ENCODE measurements around the gene ZNF318.

Gene ZNF318

DNA sequence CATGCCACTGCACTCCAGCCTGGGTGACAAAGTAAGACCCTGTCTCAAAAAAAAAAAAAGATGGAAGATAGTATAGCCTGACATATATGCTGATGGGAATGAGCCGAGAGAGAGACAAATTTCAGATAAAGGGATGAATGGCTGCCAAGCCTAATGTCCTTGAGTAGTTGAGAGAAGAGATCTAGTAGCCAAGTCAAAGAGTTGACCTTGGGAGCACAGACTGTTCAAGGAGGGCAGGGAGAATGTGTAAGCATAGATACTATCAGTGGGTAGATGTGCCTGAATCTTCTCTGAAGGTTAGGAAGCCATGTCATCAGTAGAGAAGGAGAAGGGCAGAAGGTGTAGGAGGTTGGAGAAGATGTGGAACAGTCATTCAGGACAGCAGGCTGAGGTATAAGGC lies 37.8 kb upstream of the ZNF318 start:
- TF ChIP-seq, protein P1, sequence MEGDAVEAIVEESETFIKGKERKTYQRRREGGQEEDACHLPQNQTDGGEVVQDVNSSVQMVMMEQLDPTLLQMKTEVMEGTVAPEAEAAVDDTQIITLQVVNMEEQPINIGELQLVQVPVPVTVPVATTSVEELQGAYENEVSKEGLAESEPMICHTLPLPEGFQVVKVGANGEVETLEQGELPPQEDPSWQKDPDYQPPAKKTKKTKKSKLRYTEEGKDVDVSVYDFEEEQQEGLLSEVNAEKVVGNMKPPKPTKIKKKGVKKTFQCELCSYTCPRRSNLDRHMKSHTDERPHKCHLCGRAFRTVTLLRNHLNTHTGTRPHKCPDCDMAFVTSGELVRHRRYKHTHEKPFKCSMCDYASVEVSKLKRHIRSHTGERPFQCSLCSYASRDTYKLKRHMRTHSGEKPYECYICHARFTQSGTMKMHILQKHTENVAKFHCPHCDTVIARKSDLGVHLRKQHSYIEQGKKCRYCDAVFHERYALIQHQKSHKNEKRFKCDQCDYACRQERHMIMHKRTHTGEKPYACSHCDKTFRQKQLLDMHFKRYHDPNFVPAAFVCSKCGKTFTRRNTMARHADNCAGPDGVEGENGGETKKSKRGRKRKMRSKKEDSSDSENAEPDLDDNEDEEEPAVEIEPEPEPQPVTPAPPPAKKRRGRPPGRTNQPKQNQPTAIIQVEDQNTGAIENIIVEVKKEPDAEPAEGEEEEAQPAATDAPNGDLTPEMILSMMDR (IDR thresholded peaks at IDR 0.05; ENCODE audit: control insufficient read depth, extremely low read depth, insufficient read depth) = no peak
- no peak overlapping the region for H3K4me3 ChIP-seq (ENCODE audit: low read depth, low read length)
- DNase-seq (ENCODE audit: low read depth) = no peak

DNA sequence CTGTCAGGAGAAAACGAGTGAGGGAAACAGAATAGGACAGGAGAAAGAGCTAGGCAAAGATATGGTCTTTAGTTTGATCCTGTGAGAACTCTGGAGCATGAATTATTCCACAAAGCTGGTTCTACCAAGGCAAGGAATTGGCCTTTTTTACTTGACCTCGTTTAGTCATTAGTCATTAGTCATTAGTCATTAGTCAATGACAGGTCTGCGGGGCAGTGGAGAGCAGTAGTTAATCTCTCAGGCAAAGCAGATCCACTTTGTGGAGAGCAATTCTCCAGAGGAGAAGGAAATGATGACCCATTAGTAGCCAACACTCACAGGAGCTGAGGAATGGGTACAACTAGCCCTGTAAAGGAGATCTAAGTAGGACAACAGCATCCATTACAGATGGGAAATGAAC lies 35.9 kb upstream of the ZNF318 start:
- TF ChIP-seq, protein P1 (IDR thresholded peaks at IDR 0.05; ENCODE audit: control insufficient read depth, extremely low read depth, insufficient read depth) = no peak
- no peak for DNase-seq (ENCODE audit: low read depth)
- no peak overlapping the region for H3K4me3 ChIP-seq (ENCODE audit: low read depth, low read length)

DNA sequence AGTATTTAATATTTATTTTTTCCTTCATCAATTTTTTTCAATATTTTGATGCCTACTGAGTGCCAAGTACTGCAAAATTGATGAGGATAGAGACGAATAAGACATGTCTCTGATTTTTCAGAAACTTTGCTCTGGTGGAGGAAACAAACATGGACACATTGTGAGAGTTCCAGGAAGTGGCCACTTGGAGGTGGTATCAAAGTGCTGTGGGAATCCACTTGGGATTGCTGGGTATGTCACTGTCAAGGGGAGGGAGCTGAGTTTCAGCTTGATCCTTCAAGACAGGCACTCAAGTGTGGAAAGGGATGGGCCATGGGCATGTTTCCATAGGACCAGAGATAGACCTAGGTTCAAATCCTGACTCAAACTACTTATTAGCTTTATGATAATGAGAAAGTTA lies 33.4 kb upstream of the ZNF318 start:
- TF ChIP-seq, protein P1 (IDR thresholded peaks at IDR 0.05; ENCODE audit: control insufficient read depth, extremely low read depth, insufficient read depth) = no peak
- no peak for DNase-seq (ENCODE audit: low read depth)
- no peak overlapping the region for H3K4me3 ChIP-seq (ENCODE audit: low read depth, low read length)

DNA sequence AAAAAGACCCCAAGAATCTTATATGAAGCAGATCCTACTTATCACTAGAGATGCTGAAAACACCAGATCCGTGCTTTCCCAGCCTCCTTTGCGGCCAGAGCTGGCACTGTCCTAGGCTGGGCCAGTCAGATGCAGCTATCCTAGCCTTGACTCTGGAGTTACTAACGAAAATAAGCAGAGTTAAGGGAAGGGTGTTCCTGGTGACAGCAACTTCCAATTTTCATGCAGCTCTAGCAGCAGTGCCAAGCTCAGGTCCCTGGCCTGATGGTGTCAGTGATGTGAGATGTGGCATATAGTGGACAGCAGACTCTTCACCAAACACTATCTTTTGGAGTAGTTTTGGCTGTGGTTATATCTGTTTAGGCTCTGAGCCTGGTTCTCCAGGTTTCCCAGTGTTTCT lies 32.3 kb upstream of the ZNF318 start:
- no peak for DNase-seq (ENCODE audit: low read depth)
- TF ChIP-seq, protein P1 (IDR thresholded peaks at IDR 0.05; ENCODE audit: control insufficient read depth, extremely low read depth, insufficient read depth) = no peak
- no peak overlapping the region for H3K4me3 ChIP-seq (ENCODE audit: low read depth, low read length)

DNA sequence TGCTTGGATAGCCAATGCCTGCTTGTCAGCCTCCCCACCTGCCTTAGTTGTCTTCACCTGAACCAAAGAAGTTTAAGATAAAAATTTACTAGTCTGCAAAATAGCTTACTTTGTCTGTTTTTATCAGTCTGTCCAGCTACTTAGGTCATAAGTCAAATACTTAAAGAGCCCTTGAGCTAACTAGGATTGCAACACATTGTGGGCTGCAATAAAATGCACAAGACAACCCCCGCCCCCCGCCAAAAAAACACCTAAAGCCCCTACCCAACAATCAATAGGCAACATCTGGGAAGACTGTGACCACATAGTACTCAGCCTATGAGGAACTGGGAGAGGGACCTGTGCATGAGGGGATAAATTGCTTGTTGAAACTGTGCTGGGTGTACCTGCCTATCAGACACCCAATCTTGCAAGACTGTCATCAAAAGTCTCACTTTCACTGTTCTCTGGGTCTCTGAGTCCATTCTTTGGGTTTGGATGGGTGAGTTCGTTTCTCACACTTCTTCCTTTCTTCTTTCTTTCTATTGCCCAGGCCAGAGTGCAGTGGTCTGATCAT lies 30.6 kb upstream of the ZNF318 start:
- TF ChIP-seq, protein P1 (IDR thresholded peaks at IDR 0.05; ENCODE audit: control insufficient read depth, extremely low read depth, insufficient read depth) = no peak
- no peak overlapping the region for H3K4me3 ChIP-seq (ENCODE audit: low read depth, low read length)
- no peak for DNase-seq (ENCODE audit: low read depth)

DNA sequence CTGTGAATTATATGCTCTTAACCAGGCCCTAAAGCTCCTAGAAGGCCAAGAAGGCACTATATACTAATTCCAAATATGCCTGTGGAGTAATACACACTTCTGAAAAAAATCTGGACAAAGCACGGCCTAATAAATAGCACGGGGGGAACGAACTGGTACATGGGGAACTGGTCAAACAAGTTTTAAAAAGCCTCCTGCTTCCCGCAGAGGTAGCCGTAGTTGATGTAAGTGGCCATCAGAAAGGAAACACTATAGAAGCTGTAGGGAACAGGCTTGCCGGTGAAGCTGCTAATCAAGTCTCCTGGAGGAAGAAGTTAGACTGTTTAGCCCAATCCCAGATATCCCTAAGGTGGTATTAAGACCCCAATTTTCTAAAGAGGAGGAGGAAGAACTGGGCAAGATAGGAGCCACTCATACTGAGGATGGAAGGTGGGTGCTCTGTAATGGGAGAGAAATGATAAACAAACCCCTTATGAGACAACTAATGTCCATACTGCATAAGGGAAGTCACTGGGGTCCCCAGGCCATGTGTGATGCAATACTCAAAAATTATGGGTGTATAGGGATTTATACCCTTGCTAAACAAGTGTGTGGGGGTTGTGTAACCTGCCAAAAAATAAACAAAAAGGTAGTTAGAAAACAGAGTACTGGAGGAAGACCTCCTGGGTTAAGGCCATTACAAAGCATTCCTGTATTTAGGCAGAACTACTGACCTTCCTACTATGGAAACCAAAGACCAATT lies 27.1 kb upstream of the ZNF318 start:
- peak; percentile 59 for DNase-seq (ENCODE audit: low read depth)
- H3K4me3 ChIP-seq (ENCODE audit: low read depth, low read length) = no peak overlapping the region
- TF ChIP-seq, protein P1 (IDR thresholded peaks at IDR 0.05; ENCODE audit: control insufficient read depth, extremely low read depth, insufficient read depth) = no peak

DNA sequence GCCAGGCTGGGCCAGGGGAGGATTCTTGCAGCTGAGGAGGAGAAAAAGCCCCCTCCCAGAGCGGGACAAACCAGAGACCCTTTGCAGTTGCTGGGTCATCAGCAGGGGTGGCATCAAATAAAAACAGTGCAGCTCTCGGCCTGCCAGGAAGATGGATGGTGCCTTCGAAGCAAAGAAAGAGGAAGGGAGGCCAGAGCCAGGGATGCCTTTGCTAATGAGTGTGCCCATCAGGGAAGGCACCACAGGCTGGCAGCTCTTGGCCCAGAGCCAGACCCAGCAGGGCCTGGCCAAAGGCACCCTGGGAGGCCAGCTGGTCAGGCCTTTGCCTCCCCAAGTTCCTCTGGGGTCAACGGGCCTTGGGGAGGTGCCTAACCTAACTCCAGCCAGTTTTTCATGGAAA lies 26.3 kb upstream of the ZNF318 start:
- DNase-seq (ENCODE audit: low read depth) = no peak
- H3K4me3 ChIP-seq (ENCODE audit: low read depth, low read length) = no peak overlapping the region
- TF ChIP-seq, protein P1 (IDR thresholded peaks at IDR 0.05; ENCODE audit: control insufficient read depth, extremely low read depth, insufficient read depth) = no peak
